Astrocyte (in vitro differentiated cells and primary cell): ENCODE results near the gene ANO3. TPM values are rescaled to one million over a fixed set of nuclear protein-coding genes. Genes with fewer than 3 reads are reported as not detected.

ENCODE experiments used
- DNase-seq: peaks from one replicate; pipeline ENCODE4 v3.0.0-alpha.2; 2010; ENCODE audit warnings: low read depth
- FAIRE-seq: peaks from 2 replicates; lab custom pipeline; 2011; peaks lifted over from hg19 to GRCh38; lab: Jason Lieb, UNC
- H2AFZ ChIP-seq: 2 replicates; pipeline ENCODE4 v1.6.0; 2012; ENCODE audit warnings: low read depth, low read length, inconsistent platforms
- H3K27ac ChIP-seq: 2 replicates; pipeline ENCODE4 v1.5.1; 2011; ENCODE audit warnings: low read depth, low read length, inconsistent platforms
- H3K27me3 ChIP-seq: 2 replicates; pipeline ENCODE4 v1.6.0; 2011; ENCODE audit warnings: low read length, inconsistent platforms; ENCODE audit not compliant: insufficient read depth
- H3K36me3 ChIP-seq: 2 replicates; pipeline ENCODE4 v1.5.1; 2011; ENCODE audit warnings: low read length, inconsistent platforms; ENCODE audit not compliant: insufficient read depth
- H3K4me1 ChIP-seq: 2 replicates; pipeline ENCODE4 v1.5.1; 2011; ENCODE audit warnings: low read length, inconsistent platforms; ENCODE audit not compliant: insufficient read depth
- H3K4me2 ChIP-seq: 2 replicates; pipeline ENCODE4 v1.6.0; 2012; ENCODE audit warnings: low read length, inconsistent platforms
- H3K4me3 ChIP-seq: 2 replicates; pipeline ENCODE4 v1.5.1; 2011; ENCODE audit warnings: low read depth, mild to moderate bottlenecking, low read length, inconsistent platforms; ENCODE audit not compliant: insufficient read depth
- H3K79me2 ChIP-seq: 2 replicates; pipeline ENCODE4 v1.6.0; 2012; ENCODE audit warnings: mild to moderate bottlenecking, low read length, inconsistent platforms; ENCODE audit not compliant: insufficient read depth
- H3K9ac ChIP-seq: 2 replicates; pipeline ENCODE4 v1.6.0; 2012; ENCODE audit warnings: mild to moderate bottlenecking, low read length, inconsistent platforms
- H3K9me3 ChIP-seq: 2 replicates; pipeline ENCODE4 v1.5.1; 2012; ENCODE audit warnings: low read depth, mild to moderate bottlenecking, low read length, inconsistent platforms; ENCODE audit not compliant: insufficient read depth
- H4K20me1 ChIP-seq: 2 replicates; pipeline ENCODE4 v1.6.0; 2012; ENCODE audit warnings: low read length, inconsistent platforms; ENCODE audit not compliant: insufficient read depth
- H3K27ac Mint-ChIP-seq: one replicate; pipeline ENCODE4 v1.8.0; 2021; ENCODE audit warnings: mild to moderate bottlenecking, mixed read lengths; ENCODE audit not compliant: unreplicated experiment
- H3K27me3 Mint-ChIP-seq: one replicate; pipeline ENCODE4 v1.8.0; 2021; ENCODE audit warnings: low read depth, mixed read lengths; ENCODE audit not compliant: unreplicated experiment
- H3K36me3 Mint-ChIP-seq: one replicate; pipeline ENCODE4 v1.8.0; 2021; ENCODE audit warnings: low read depth, mixed read lengths; ENCODE audit not compliant: unreplicated experiment
- H3K4me1 Mint-ChIP-seq: one replicate; pipeline ENCODE4 v1.8.0; 2021; ENCODE audit warnings: low read depth, mixed read lengths; ENCODE audit not compliant: unreplicated experiment
- H3K4me3 Mint-ChIP-seq: one replicate; pipeline ENCODE4 v1.8.0; 2021; ENCODE audit warnings: mild to moderate bottlenecking, moderate library complexity, mixed read lengths; ENCODE audit not compliant: unreplicated experiment
- H3K9me3 Mint-ChIP-seq: one replicate; pipeline ENCODE4 v1.8.0; 2021; ENCODE audit warnings: mild to moderate bottlenecking, mixed read lengths; ENCODE audit not compliant: unreplicated experiment
- EZH2 ChIP-seq: IDR thresholded peaks from 2 replicates; pipeline ENCODE4 v1.6.1; 2012; ENCODE audit warnings: mild to moderate bottlenecking, low read length, inconsistent platforms; ENCODE audit not compliant: insufficient read depth
- total RNA-seq: library from RNA; stranded (reverse); gene quantifications from 2 replicates; pipeline ENCODE4 v1.2.1, GENCODE V29; 2021
- TF ChIP-seq, protein P1 (sequence below): IDR thresholded peaks from 2 replicates; pipeline ENCODE4 v1.5.1; 2011; ENCODE audit warnings: low read depth, mild to moderate bottlenecking, inconsistent platforms, low read length, moderate library complexity; ENCODE audit not compliant: insufficient read depth

The ANO3 gene
- total RNA-seq, 1 donor from 2014 or later: 0.11 TPM

DNA sequence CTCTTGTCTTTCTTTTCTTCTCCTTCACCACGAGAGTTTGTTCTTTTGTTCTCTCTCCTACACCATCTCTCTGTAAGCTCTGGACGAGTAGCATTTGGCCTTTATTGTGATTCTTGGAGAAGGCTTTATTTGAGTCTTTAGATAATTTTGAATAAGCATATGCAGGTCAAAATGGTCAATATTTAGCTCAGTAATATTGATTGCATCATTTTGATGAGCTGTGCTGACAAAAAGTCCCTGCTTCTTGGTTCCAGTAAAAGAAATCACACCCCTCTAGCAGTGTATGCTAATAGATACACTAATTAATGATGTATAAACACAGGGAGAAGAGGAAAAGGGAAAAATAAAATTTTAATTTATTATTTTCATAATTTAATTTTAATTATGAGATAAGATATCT, 266.0 kb downstream of the ANO3 start:
- FAIRE-seq: no peak

DNA sequence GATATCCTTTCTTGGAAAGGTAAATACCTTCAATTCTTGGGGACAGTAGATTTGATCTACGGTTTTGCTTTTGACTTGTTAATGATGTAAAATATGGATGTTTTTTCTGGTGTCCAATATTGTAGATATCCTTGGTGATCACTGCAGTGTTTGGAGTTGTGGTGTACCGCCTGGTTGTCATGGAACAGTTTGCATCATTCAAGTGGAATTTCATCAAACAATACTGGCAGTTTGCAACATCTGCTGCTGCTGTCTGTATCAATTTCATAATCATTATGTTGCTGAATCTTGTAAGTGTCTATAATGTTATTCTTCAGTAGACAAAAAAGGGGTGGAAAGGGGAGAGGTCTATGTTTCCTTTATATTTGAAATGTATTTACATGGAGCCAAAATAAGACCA, 267.5 kb downstream of the ANO3 start:
- FAIRE-seq (no peak), DNase-seq (peak; percentile 5)
- peaks cover 4% of the 10 kb centered on the region for H3K9me3 Mint-ChIP-seq
- no peaks in the 10 kb centered on the region for H3K36me3 Mint-ChIP-seq
- H3K36me3 ChIP-seq: no peaks in the 10 kb centered on the region
- H3K4me3 ChIP-seq: no peak overlapping the region
- H3K4me1 Mint-ChIP-seq: peaks cover 3% of the 10 kb centered on the region
- no peak overlapping the region for H3K9ac ChIP-seq
- H3K4me2 ChIP-seq: no peak overlapping the region
- TF ChIP-seq, protein P1, sequence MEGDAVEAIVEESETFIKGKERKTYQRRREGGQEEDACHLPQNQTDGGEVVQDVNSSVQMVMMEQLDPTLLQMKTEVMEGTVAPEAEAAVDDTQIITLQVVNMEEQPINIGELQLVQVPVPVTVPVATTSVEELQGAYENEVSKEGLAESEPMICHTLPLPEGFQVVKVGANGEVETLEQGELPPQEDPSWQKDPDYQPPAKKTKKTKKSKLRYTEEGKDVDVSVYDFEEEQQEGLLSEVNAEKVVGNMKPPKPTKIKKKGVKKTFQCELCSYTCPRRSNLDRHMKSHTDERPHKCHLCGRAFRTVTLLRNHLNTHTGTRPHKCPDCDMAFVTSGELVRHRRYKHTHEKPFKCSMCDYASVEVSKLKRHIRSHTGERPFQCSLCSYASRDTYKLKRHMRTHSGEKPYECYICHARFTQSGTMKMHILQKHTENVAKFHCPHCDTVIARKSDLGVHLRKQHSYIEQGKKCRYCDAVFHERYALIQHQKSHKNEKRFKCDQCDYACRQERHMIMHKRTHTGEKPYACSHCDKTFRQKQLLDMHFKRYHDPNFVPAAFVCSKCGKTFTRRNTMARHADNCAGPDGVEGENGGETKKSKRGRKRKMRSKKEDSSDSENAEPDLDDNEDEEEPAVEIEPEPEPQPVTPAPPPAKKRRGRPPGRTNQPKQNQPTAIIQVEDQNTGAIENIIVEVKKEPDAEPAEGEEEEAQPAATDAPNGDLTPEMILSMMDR: no peak
- no peak for TF ChIP-seq EZH2
- H3K27ac ChIP-seq: no peak overlapping the region
- H3K4me3 Mint-ChIP-seq: no peak overlapping the region
- no peaks in the 10 kb centered on the region for H3K27me3 ChIP-seq
- no peaks in the 10 kb centered on the region for H4K20me1 ChIP-seq
- no peaks in the 10 kb centered on the region for H3K27me3 Mint-ChIP-seq
- peak overlapping the region; percentile 67 for H3K27ac Mint-ChIP-seq
- H3K79me2 ChIP-seq: no peaks in the 10 kb centered on the region
- H3K4me1 ChIP-seq: no peaks in the 10 kb centered on the region
- H3K9me3 ChIP-seq: no peaks in the 10 kb centered on the region
- no peak overlapping the region for H2AFZ ChIP-seq

More for the DNA sequence above, 266.0 kb downstream of the ANO3 start:
- no peak for DNase-seq
- no peak overlapping the region for H3K4me2 ChIP-seq
- TF ChIP-seq, protein P1: no peak
- TF ChIP-seq EZH2: no peak
- no peak overlapping the region for H3K27ac ChIP-seq
- H3K4me1 ChIP-seq: no peaks in the 10 kb centered on the region
- peaks cover 3% of the 10 kb centered on the region for H3K4me1 Mint-ChIP-seq
- no peaks in the 10 kb centered on the region for H4K20me1 ChIP-seq
- no peak overlapping the region for H3K27ac Mint-ChIP-seq
- no peak overlapping the region for H3K4me3 Mint-ChIP-seq
- no peaks in the 10 kb centered on the region for H3K27me3 Mint-ChIP-seq
- no peaks in the 10 kb centered on the region for H3K36me3 ChIP-seq
- no peaks in the 10 kb centered on the region for H3K9me3 Mint-ChIP-seq
- H3K27me3 ChIP-seq: no peaks in the 10 kb centered on the region
- H3K9me3 ChIP-seq: no peaks in the 10 kb centered on the region
- H3K79me2 ChIP-seq: no peaks in the 10 kb centered on the region
- H3K36me3 Mint-ChIP-seq: no peaks in the 10 kb centered on the region
- H3K9ac ChIP-seq: no peak overlapping the region
- H2AFZ ChIP-seq: no peak overlapping the region
- H3K4me3 ChIP-seq: no peak overlapping the region

DNA sequence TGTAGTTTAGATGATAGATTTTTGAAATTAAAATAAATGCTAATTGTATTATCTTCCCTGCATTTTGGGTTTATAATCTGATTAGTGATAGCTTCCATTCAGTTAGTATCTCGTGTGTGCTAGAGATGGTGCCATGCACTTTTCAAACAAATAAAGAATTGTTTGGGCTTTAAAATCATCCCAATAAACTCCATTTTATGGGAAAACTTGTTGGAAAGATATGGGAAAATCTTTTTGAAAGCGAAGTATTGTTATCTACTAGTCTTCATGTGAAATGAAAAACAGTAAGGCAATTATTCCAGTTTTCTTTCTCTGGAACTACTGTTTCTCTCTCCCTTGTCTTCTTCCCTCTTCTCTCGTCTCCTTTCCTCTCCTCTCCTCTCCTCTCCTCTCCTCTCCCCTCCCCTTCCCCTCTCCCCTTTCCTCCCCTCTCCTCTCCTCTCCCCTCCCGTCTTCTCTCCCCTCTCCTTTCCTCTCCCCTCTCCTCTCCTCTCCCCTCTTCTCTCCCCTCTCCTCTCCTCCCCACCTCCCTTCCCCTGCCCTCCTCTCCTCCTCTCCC, 268.0 kb downstream of the ANO3 start:
- Histone ChIP-seq H3K36me3 (no peaks in the 10 kb centered on the region), H3K4me2 (no peak overlapping the region), H3K27ac (no peak overlapping the region), H3K27me3 (no peaks in the 10 kb centered on the region), H3K4me1 (no peaks in the 10 kb centered on the region), H3K79me2 (no peaks in the 10 kb centered on the region), H3K4me3 (no peak overlapping the region), H4K20me1 (no peaks in the 10 kb centered on the region), H2AFZ (no peak overlapping the region), H3K9ac (no peak overlapping the region), H3K9me3 (no peaks in the 10 kb centered on the region)
- H3K9me3 Mint-ChIP-seq: peaks cover 8% of the 10 kb centered on the region
- peaks cover 3% of the 10 kb centered on the region for H3K4me1 Mint-ChIP-seq
- H3K36me3 Mint-ChIP-seq: no peaks in the 10 kb centered on the region
- TF ChIP-seq, protein P1: no peak
- no peak for TF ChIP-seq EZH2
- DNase-seq (no peak), FAIRE-seq (no peak)
- no peaks in the 10 kb centered on the region for H3K27me3 Mint-ChIP-seq
- H3K4me3 Mint-ChIP-seq: no peak overlapping the region
- no peak overlapping the region for H3K27ac Mint-ChIP-seq
